ENCODE measurements around the gene SLC9A9. TPM values are rescaled to one million over a fixed set of nuclear protein-coding genes. Genes with fewer than 3 reads are reported as not detected.

Gene SLC9A9
- polyA plus RNA-seq, 4 donors, result 4.1 to 7.3 (median 4.9) TPM

DNA sequence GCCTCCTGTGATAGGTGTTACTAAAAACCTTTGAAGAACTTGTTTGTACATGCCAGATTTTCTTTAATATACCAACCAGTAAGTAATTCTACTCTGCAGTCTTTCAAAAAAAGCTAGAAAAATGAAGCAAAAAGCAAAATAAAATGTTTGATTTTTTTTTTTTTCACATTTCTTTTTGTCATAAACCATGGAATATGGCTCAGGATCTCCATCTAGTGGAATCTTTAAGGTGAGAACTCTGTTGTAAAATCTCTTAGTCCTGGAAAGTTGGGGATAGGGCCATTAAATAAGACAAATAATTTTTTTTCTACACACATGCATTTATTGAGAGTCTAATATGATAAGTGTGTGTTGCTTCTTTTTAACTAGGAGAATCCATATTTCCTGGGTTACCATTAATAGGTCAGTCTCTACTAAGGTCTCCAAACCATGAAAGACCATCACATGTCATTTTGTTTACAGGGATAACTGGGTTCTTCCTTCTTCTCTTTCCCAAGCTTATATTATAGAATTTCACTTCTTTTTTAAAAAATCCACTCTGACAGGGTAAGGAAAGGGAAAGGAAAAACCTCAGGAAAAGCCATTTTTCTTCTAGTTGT lies 84.6 kb downstream of the SLC9A9 start:
- DNase-seq (ENCODE audit: low read depth in 4 of 4, low spot score in 2 of 4), result peak in 1 of 4 donors; percentile 34

DNA sequence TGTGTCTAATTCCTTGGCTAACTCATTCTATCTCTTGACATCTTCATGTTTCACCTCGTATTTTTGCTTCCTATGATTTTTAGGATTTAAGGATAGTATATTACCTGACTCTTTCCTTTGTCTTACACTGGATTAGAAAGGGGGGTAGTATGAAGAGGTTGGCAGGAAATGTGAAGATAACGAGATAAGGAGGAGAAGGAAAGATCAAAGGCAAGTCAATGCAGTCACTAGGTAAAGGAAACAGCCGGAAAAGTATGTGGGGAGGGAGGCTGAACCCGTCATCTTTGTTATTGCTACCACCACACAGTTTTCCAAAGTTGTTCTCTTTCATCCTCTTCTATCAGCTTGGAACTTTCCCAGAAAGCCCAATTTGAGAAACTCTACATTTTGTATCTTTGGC lies 90.6 kb downstream of the SLC9A9 start:
- DNase-seq (ENCODE audit: low read depth in 4 of 4, low spot score in 2 of 4), result no peak

DNA sequence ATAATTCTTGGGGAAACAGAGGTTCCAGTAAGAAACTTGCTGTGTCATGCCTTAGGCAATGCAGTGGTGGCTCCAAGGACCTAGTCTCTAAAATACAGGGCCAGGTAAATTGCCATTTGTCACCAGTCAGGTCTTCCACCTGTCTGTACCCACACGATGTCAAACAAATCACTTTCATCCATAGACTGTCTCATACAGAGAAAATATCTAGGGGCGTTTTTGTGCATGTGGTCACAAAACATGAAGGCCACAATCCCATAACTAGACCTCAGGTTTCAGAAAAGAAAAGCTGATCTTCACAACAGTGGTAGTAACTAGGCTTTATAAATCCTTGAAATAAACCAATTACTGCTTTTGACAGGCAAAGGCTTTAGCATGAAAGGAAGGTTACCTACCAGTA lies 92.3 kb downstream of the SLC9A9 start:
- DNase-seq (ENCODE audit: low read depth in 4 of 4, low spot score in 2 of 4), result no peak

GRCh38 chr3:143754090-143754489 lies 94.2 kb downstream of the SLC9A9 start:
- DNase-seq (ENCODE audit: low read depth in 4 of 4, low spot score in 2 of 4), result no peak

DNA sequence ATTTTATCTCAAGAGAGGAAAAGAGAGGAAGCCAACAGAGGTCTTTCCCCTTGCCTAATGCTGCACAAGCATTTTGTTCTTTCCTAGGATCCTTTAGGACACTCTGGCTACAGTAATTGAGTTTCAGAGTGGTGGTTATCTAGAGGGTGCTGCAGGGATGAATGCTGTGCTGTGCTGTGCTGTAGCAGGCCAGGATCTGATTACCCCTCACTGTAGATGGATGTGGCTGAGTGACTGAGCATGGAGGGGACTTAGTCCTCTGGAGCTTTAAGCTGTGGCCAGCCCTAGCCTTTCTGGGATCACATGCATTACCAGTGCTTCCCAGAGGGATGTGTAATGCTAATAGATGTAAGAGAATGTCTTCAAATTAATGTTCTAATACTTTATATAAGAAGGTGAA lies 94.8 kb downstream of the SLC9A9 start:
- DNase-seq (ENCODE audit: low read depth in 4 of 4, low spot score in 2 of 4), result no peak

GRCh38 chr3:143753006-143753405 lies 95.3 kb downstream of the SLC9A9 start:
- no peak for DNase-seq (ENCODE audit: low read depth in 4 of 4, low spot score in 2 of 4)

GRCh38 chr3:143751643-143752178 lies 96.6 kb downstream of the SLC9A9 start:
- no peak for DNase-seq (ENCODE audit: low read depth in 4 of 4, low spot score in 2 of 4)

GRCh38 chr3:143750841-143751240 lies 97.4 kb downstream of the SLC9A9 start:
- DNase-seq (ENCODE audit: low read depth in 4 of 4, low spot score in 2 of 4), result no peak

- no peak for DNase-seq (ENCODE audit: low read depth in 4 of 4, low spot score in 2 of 4)
These were observed 98.3 kb downstream of the SLC9A9 start for GRCh38 chr3:143749926-143750325.

DNA sequence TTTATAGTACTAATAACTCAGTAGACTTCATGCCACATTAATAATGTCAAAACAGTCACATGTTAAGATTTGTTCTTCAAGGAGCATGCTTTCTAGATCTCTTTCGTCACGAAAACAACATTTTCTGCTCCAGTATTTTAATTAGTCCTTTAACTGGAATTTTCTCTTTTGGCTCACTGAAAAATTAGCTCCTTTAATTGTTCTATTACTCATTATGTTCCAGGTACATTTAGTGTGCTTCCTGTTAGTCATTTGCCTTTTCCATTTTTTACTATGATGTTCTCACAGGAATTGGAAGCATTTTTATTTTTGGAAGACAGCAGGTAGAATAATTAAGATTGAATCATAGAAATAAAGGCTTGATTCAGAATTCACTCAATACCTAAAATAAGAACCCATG lies 111.2 kb downstream of the SLC9A9 start:
- no peak for DNase-seq (ENCODE audit: low read depth in 4 of 4, low spot score in 2 of 4)

- no peak for DNase-seq (ENCODE audit: low read depth in 4 of 4, low spot score in 2 of 4)
These were observed 111.9 kb downstream of the SLC9A9 start for GRCh38 chr3:143736205-143736997.

DNA sequence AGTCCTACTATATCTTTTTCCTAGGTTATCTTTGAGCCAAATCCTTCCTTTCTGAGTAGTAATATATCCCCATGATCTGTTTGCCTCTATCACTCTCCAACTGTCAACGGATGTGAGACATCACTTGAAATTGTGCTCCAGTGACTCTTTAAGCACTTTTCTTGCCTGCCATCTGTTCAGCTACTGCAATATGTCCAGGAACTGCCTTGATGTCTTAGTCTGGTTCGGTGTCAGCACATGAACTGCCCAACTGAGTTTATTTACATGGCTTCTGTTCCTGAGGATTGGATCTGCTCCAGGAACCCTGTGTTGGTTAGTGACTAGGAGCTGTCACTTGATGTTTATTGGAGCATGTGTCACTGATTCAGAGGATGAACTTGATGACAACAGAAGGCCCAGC lies 116.5 kb downstream of the SLC9A9 start:
- DNase-seq (ENCODE audit: low read depth in 4 of 4, low spot score in 2 of 4), result no peak

GRCh38 chr3:143731320-143731719 lies 116.9 kb downstream of the SLC9A9 start:
- no peak for DNase-seq (ENCODE audit: low read depth in 4 of 4, low spot score in 2 of 4)

DNA sequence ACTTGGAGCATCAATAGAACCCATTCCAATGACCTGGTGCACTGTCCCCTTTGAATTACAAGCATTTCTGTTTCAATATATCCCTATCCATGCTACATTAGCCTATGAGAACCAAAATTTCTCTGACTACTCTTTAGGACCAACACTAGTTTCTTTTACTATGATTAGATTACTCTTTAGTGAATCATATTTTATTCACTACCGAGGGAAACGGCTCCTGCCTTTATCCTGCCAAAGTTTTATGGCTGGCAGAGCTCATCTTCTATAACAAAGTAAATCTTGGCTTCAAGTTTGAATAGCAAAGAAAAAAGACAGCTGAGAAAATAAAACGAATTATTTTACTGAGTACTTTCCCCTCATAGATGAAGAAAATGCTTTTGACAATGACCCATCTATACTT lies 120.9 kb downstream of the SLC9A9 start:
- no peak for DNase-seq (ENCODE audit: low read depth in 4 of 4, low spot score in 2 of 4)

GRCh38 chr3:143726727-143727126 lies 121.5 kb downstream of the SLC9A9 start:
- no peak for DNase-seq (ENCODE audit: low read depth in 4 of 4, low spot score in 2 of 4)

DNA sequence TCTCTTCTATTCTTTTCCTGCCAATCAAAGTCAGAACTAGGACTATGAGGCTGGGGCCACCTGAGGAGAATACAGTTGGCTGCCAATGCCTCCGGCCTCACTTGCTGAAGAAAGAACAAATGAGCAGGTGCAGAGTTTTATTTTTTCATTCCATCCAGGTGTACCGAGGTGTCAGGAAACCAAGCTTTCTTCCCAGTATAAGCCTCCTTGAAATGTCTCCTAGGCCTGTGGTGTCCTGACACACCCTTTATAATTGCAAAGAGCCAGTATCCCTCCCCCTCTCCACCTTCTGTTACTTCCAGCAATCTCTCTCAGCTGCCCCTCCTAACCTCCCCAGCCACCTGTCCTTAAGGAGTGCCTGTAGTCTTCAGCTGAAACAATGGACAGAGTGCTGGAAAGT lies 127.9 kb downstream of the SLC9A9 start:
- DNase-seq (ENCODE audit: low read depth in 4 of 4, low spot score in 2 of 4), result no peak

- DNase-seq (ENCODE audit: low read depth in 4 of 4, low spot score in 2 of 4), result no peak
These were observed 129.8 kb downstream of the SLC9A9 start for GRCh38 chr3:143718463-143718862.

- no peak for DNase-seq (ENCODE audit: low read depth in 4 of 4, low spot score in 2 of 4)
These were observed 131.5 kb downstream of the SLC9A9 start for GRCh38 chr3:143716731-143717130.

- DNase-seq (ENCODE audit: low read depth in 4 of 4, low spot score in 2 of 4), result no peak
These were observed 135.7 kb downstream of the SLC9A9 start for GRCh38 chr3:143712522-143712921.

DNA sequence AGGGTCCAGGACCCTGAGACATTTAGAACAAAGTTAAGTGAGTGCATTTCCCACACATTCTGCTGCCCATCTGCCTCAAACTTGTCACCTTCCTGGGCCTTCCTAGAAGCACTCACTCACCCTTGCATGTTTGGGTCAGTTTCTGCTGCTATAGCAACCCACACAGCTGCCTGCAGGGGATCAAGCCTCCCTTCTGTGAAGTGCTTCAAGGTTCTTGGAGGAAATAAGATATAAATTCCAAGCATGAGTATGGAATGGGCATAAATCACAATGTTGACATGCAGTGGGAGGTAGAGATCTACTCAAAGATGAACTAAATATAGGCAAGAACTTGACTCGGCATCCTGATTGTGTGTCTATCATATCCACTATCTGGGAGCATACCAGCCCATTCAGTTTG lies 140.4 kb downstream of the SLC9A9 start:
- DNase-seq (ENCODE audit: low read depth in 4 of 4, low spot score in 2 of 4), result peak in 1 of 4 donors; percentile 4

DNA sequence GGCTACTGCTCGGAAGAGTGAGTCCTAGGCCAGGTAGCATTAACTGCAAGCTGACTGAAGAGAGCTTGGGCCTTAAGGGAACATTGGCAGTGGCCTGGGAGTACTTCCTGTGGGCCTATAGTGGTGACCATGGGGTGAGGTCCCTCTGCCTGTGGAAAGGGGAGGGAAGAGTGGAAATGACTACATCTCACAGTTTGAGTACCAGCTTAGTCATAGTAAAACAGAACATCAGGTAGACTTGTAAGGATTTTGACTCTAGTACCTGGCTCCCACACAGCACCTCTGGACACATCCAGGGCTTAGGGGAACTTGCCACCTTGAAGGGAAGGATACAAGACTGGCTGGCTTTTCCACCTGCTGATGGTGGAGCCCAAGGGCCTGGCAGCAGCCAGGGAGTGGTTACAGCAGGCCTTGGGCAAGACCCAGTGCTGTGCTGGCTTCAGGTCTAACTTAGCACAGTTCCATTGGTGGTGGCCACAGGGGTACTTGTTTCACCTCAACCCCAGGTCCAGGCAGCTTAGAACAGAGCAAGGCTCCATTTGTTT lies 147.8 kb downstream of the SLC9A9 start:
- no peak for DNase-seq (ENCODE audit: low read depth in 4 of 4, low spot score in 2 of 4)

GRCh38 chr3:143699424-143699823 lies 148.8 kb downstream of the SLC9A9 start:
- DNase-seq (ENCODE audit: low read depth in 4 of 4, low spot score in 2 of 4), result no peak
